Inflammatory macrophage (primary cell): ENCODE results near the gene ATG16L1.

ENCODE experiments used
- DNase-seq, 2 donors: peaks; one replicate each; pipeline ENCODE4 v3.0.0-alpha.2; 2020 to 2022
- total RNA-seq, 18 experiments: gene quantifications; one replicate each; lab custom pipeline; 2026; ENCODE audit warnings: mixed read lengths in 6 of 18, inconsistent platforms in 2 of 18; lab: John Stamatoyannopoulos, UW

ATG16L1 gene
- 10.2 to 31.8 (median 25.2) reads per million in 18 experiments for total RNA-seq

DNA sequence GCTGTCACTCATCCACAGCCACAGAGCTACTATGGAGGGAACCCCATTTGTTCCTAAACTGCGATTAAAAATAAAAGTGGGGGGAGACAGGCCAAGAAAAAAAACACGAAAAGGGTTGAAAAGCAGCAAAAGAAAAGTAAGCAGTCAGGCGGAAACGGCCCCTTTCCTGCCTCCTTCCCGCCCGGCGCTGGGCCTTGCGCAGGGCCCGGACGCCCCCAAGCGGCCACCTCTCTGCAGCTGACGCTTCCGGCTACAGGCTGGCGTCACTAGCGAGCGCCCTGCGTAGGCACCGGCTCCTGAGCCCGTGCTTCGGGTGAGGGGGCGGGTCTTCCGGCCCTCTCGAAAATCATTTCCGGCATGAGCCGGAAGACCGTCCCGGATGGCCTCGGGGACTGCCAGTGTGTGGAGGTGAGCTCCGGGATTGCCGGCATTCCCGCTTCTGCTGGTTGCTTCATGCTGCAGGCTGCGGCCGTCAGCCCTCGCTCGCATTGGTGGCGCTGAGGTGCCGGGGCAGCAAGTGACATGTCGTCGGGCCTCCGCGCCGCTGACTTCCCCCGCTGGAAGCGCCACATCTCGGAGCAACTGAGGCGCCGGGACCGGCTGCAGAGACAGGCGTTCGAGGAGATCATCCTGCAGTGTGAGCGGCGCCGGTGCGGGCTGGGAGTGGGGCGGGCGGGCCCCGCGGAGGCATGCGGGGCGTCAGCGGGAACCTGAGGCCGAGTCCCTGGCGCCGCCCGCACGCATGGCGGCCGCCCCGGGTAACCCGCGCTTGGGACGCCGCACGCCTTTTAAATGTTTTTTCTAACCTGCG lies at the start of gene ATG16L1:
ATG16L1 (plus strand) TSS at position 368 of the 811 bp plus-strand sequence; CDS start at position 523, 155 bp downstream.
- peak; percentile 96 to 98 for DNase-seq

DNA sequence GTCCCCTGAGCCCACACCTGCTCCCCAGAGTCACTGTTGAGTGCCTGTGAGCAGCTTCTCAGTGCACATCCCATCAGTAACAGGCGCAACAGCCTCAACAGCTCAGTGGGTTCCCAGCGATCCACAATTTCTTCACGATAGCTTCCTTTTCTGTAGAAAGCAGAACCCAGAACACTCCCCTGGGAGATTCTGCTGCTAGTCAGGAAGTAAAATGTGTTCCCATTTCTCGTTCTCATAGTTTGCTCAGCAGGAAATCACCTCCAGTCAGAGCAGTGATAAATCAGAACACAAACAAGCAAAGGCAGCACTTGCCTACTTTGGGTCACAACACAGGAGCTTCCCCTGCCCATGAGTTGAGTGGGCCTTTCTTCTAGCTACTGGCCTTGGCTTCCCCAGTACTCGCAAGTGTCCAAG lies 48.9 kb upstream of the ATG16L1 start:
- peak; percentile 73 to 85 for DNase-seq

DNA sequence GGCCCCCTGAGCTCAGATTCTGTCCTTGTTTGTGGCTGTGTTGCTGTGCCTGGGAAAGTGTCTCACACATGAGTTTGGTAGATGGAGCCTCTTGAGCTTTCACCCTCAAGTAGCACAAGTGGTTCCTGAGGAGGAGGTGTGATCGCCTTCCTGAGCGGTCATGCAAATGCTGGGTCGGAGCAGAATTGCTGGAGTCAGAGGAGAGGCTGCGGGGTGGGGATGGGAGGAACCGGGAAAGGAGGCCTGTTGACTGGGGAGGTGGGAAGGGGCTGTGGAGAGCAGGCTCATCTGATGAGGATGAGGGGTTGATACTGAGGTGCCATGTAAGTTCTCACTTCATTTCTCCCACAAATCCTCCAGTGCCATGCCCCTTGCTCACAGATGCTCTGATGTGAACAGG lies 48.4 kb upstream of the ATG16L1 start:
- no peak for DNase-seq

DNA sequence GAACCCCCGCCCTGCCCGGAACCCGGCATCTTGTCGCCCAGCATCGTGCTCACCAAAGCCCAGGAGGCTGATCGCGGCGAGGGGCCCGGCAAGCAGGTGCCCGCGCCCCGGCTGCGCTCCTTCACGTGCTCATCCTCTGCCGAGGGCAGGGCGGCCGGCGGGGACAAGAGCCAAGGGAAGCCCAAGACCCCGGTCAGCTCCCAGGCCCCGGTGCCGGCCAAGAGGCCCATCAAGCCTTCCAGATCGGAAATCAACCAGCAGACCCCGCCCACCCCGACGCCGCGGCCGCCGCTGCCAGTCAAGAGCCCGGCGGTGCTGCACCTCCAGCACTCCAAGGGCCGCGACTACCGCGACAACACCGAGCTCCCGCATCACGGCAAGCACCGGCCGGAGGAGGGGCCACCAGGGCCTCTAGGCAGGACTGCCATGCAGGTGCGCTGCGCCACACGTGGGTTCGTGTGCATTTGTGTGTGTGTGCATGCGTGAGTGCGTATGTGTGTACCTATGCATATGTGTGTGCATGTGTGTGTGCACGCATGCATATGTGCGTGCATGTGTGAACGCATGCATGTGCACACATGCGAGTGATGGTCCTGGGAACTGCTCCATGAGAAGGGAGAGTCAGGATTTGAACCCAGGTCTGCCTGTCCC lies 47.1 kb upstream of the ATG16L1 start:
- DNase-seq: no peak

DNA sequence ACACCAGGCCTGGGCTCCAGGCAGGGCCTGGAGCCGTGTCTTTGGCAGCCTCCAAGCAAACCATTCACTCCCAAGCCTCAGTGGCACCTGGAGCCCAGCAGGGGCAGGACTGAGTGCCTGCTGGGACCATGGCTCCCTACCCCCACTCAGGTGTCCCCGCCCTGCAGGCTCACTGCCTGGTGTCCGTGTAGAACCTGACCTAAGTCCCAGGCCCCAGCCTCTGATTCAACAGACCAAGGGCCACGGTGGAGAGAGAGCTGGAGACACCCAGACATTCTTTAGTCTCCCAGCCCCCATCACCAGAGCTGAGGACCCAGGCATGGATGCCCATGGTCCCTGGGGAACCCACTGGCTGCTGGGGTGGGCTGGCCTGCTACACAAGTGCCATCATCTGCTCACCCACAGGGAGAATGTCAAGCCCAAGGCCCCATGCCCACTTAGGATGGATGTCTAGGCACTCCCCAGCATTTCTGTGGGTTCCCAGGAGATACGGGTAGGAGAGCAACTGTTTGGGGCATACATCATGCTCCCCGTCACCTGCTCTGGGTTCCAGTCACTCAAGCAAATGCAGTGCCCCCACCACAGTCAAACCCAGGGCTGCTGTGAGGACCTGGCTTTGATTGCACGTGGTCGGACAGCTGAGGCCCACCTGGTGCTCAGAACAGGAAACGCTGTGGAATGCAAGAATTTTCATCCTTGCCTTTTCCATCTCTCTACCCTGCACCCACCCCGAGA lies 42.9 kb upstream of the ATG16L1 start:
- DNase-seq: no peak

DNA sequence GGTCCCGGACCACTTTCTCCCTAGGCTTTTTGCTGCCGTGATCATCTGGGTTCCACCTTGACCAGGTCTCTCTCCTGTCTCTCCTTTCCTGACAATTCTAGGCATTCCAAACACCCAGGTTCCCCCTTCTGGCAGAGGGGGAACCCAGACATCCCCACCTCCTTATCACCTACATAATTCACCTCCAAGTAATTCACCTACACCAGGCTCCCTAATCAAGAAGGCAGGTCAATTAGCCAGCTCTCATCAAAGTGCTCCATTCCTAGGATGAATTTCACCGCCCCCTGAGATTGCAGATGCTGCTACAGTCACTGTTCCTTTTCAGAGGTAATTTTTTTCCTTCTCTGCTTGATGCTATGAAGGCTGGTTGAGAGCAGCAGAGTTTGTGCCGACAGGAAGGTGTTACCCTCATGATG lies 42.3 kb upstream of the ATG16L1 start:
- no peak for DNase-seq

DNA sequence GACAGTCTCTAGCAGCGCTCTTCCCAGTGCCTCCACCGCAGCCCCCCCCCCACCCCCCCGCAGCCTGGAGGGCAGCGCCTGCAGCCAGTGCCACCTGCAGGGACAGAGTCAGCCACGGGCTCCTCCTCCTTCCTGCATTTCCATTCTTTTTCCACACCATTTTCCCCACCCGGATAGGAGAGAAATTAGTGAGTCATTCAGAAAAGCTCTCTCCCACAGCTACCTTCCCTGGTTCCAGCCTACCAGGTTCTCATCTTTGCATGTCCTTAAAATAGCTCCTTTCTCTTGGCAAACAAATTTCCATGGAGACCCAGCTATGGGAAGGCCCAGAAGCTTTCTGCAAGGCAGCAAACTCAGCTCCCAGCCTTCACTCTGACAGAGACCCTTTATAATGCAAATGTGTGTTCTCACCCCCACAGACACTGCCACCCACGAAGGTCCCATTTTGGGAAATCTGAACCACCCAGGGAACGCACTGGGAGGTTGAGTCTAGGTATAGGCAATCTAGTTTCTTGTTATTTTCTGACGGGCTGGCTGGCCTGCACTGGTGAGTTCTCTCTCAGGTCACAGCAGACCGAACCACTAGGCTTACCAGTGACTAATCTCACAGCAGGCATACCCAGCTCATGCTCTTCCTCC lies 41.8 kb upstream of the ATG16L1 start:
- no peak for DNase-seq

DNA sequence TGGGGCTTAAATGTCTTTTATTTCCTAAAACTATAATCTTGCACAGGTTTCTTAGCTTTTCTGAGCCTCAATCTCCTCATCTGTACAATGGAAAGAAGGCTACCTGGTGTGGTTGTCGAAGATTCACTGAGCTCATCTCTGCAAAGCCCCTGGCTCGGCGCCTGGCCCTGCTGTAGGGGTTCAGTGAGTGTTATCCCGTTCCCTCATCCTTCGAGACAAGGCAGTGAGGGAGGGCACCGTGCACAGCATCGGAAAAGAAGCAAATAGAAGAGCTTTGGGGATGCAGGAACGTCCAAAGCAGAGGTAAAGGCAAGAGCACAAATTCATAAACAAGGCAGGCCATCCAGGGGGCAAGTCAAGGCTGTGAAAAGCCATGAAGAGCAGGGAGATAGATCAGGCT lies 41.2 kb upstream of the ATG16L1 start:
- no peak for DNase-seq

DNA sequence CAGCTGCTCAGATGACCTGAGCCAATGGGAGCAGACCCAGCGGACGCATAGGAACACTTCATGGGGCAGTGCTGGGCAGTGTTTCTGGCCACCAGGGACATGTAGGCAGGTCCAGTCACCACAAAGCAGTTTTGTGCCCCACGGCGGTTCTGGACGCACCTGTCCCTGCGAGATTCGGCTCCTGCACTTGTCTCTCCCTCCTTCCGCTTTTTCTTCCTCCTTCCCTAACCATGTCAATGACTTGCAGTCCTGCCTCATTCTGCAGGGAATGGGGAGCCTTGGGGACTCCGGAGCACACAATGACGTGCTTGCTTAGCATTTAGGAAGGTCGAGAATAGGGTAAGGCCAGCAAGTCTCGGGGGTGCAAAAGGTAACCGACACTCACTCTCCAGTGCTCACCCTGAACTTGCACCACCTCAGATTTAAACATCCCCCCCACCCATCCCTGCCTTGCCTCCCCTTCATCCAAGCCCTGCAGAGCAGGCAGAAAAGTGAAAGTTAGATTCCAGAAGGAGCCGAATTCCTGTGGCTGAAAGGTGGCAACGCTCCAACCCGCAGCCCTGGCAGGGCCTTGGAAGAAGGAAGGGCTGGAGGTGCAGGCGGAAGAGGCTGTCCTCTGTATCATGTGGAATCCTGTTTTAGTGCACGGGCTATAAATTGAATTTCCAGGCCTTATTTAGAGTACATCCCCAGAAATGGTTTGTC lies 40.5 kb upstream of the ATG16L1 start:
- DNase-seq: no peak

DNA sequence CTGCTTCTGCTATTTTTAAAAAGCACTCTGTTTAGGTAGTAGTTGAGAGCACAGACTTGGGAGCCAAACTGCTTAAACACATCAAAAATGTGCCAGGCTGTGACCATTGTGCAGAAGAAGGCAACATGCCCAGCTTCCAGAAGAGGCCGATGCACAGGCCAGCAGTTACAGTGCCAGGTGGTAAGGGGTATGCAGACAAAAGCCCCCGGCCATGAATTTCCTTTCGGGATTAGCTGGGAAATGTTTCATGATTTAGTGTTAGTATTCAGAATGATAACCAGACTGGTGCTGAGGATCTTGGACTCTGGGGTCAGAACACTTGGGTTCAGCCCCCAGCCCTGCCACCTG lies 40.0 kb upstream of the ATG16L1 start:
- no peak for DNase-seq

DNA sequence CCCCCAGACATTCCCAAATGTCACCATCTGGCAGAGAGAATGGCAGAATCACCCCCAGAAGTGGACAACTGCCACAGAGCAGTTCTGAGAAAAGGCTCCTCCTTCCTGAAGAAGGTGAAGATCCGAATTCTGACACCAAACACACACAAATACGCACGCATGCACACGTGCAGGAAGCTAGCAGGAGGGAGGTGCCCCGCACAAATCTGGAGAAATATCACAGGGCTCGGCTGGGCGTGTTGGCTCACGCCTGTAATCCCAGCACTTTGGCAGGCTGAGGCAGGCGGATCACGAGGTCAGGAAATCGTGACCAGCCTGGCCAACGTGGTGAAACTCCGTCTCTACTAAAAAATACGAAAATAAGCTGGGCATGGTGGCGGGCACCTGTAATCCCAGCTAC lies 38.5 kb upstream of the ATG16L1 start:
- DNase-seq: no peak

DNA sequence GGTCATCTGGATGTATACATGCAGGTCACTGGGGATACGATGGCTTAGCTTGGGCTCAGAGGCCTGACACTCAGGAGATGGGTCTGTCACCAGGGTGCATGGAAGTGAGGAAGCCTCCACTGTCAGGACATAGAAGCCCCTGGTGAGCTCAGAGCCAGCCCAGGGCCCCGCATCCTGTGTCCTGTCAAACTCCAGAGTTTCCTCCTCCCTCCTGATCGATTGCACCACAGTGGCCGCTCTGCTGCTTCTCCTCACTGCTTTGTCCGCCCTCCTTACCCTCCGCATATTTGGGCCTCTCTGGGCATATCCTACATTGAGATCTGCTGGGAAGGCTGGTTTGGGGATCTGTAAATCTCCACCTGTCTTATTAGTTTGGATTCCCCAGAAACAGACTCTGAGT lies 37.5 kb upstream of the ATG16L1 start:
- DNase-seq: no peak

DNA sequence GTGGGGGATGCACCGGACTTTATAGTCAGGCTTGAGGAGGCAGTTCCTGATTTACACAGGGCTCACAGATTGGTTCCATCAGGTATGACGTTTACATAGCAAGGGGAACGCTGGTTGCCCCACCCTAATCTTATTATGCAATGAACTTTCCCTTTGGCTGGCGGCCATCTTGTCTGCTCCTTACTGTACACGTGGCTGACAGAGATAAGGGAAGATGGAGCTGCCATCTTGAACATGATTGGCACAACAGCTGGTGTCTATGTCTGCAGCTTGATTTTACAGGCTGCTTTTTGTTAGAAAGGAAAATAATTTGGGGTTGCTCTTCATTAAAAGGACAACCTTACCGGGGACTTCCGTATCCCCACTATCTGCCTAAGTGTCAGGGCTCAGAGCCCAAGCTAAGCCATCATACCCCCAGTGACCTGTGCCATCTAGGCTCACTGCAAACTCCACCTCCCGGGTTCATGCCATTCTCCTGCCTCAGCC lies 33.5 kb upstream of the ATG16L1 start:
- DNase-seq: peak; percentile 27 to 58

DNA sequence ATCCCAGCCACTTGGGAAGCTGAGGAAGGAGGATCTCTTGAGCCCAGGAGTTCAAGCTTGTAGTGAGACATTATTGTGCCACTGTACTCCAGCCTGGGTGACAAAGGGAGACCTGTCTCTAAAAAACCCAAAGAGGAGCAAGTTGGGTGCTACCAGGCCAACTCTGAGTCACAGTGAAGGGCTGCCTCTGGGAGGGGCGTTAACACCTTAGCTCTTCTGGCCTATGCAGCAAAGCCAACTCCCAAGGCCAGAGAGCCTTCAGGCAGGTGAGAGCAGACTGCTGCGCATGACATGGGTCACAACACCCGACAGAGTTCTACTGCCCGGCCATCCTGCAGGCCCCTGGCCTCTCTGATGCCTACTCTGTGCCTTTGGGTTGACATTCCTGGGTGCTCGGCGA lies 32.6 kb upstream of the ATG16L1 start:
- DNase-seq: no peak

DNA sequence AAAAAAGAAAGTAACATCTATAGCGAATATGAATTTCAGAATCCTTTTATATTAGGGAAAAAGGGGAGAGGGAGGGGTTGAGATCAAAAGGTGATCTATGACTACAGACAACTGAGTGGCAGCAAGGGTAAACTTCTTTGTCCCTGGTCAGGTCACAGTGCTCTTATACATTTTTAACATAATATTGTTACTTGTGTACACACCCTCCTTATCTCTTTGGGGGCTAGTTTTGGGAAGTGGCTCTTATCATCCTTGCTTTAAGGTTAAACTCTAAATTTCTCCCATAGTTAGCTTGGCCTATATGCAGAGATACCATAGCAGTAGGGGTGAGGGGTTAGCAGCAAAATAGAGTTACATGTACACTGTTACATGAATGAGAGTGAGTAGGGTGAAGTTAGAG lies 31.6 kb upstream of the ATG16L1 start:
- no peak for DNase-seq

DNA sequence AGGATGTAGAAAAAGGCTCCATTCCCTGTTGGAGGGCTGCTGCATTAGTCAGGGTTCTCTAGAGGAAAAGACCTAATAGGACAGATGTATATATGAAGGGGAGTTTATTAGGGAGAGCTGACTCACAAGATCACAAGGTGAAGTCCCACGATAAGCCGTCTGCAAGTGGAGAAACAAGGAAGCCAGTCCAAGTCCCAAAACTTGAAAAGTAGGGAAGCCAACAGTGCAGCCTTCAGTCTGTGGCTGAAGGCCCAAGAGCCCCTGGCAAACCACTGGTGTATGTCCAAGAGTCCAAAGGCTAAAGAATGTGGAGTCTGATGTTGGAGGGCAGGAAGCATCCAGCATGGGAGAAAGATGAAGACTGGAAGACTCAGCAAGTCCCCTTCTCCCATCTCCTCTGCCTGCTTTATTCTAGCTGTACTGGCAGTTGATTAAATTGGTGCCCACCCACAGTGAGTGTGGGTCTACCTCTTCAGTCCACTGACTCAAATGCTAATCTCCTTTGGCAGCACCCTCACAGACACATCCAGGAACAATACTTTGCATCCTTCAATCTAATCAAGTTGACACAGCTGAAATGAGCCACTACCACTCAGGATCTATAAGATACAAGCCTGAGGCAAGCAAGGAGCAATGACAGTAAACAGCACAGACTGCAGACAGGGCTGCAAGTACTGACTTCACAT lies 30.0 kb upstream of the ATG16L1 start:
- DNase-seq: peak; percentile 15 to 43

DNA sequence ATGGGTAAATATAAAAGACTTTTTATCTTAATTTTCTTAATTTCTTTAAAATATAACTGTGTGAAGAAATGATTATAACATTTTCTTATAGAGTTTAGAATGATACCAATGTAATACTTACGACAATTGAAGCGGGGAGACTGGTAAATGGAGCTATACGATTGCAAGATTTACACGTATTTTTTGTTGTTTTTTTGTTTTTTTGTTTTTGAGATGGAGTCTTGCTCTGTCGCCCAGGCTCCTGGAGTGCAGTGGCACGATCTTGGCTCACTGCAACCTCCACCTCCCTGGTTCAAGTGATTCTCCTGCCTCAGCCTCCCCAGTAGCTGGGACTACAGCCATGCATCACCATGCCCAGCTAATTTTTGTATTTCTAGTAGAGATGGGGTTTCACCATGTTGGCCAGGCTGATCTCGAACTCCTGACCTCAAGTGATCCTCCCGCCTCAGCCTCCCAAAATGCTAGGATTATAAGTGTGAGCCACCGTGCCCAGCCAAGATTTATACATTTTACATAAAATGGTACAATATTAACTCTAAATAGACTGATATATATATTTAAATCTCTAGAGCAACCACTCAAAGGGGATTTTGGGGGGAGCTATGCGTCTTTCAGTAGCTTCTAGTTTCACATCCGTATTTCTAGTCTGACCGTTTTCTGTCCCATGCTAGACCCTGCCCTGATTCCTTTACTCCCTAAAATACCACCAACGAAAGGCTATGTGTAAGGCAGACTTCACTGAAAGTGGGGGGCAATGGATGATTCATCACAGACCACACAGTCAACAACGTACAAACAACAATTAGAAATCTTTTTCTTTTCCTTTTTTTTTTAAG lies 28.2 kb upstream of the ATG16L1 start:
- DNase-seq: no peak

DNA sequence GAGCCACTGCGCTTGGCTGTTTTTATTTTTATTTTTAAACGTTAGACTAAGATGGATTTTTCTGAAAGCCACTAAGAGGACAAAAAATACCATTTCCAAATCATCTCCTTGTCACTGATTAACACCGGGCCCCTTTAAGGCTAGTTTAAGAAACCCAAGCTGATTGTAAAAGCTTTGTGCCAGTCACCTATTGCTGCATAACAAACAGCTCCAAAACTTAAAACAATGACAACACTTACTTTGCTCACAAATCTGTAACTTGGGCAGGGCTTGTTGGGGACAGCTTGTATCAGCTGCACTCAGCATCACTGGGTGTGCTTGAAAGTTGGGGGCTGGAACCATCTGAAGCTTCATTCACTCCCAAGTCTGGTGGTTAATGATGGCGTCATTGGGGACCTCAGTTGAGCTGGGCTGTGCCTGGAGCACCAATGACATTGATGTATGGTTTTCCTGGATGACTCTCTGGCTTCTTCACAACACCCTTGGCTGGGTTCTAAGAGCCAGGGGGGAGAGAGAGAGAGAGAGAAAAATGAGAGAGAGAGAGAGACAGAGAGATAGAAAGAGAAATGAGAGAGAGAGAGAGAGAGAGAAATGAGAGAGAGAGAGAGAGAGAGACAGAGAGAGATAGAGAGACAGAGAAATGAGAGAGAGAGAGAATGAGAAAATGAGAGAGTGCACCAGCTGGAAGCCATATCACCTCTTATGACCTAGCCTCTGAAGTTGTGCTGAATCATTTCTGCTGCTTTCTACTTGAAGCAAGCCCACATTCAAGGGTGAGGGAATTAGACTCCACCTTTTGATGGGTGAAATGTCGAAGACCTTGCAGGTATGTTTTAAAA lies 26.0 kb upstream of the ATG16L1 start:
- no peak for DNase-seq

DNA sequence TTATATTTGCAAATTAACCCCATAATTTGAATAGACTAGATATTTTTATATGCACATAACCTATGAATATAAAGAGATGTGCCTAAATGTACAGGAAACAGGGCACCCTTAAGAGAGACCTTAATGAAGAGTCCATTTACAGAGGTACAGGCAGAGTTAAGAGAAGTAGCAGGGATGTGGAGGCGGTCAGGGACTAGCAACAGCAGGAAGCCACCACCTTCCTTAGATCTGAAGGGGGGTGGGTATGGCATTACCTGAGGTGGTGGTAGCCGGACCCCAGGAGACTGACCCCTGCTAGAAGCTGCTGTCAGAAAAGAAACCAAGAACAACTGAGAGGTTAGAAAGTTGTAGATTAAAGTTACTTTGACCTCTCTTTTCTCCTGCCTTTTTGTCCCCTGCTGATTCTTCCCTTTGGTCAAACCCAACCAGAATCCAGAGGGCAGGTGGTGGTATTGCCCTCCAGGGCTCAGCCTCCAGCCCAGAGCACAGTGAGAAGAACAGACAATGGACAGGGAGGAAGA lies 24.9 kb upstream of the ATG16L1 start:
- no peak for DNase-seq
